ENCODE data around the gene PXDN. TPM values are rescaled to one million over a fixed set of nuclear protein-coding genes. Genes with fewer than 3 reads are reported as not detected.

The PXDN gene
- total and polyA plus RNA-seq, 3 experiments from 2014 or later, result 0.39 to 3.3 (median 1.00) TPM

GRCh38 chr2:1611886-1612285 is 132.4 kb downstream of the PXDN start:
- Mint-ChIP-seq H3K27me3 (peaks cover 6 to 14% of the 10 kb centered on the region in 2 donors), H3K4me3 (no peak overlapping the region), H3K27ac (no peak overlapping the region), H3K36me3 (no peaks in the 10 kb centered on the region), H3K4me1 (peaks cover 0 to 3% (median 0%) of the 10 kb centered on the region in 3 donors), H3K9me3 (peaks cover 0 to 2% (median 0%) of the 10 kb centered on the region in 5 donors)
- Histone ChIP-seq H3K9me3 (ENCODE audit: low read length) (no peaks in the 10 kb centered on the region), H3K27ac (ENCODE audit: low read depth, low read length) (no peak overlapping the region), H3K36me3 (ENCODE audit: insufficient read depth, low read length) (no peaks in the 10 kb centered on the region), H3K27me3 (ENCODE audit: insufficient read depth, low read length, poor library complexity, severe bottlenecking) (no peaks in the 10 kb centered on the region), H3K4me3 (ENCODE audit: low read length) (no peak overlapping the region), H3K4me1 (ENCODE audit: insufficient read depth, low read length) (no peaks in the 10 kb centered on the region)
- peak in 1 of 5 donors; percentile 32 for DNase-seq
- ChIA-PET POLR2A (no interaction called here), CTCF (no interaction called here)

GRCh38 chr2:1610096-1610485 is 134.2 kb downstream of the PXDN start:
- H3K36me3 Mint-ChIP-seq, result no peaks in the 10 kb centered on the region
- no peak overlapping the region for H3K27ac Mint-ChIP-seq
- Histone ChIP-seq H3K4me3 (ENCODE audit: low read length) (no peak overlapping the region), H3K36me3 (ENCODE audit: insufficient read depth, low read length) (no peaks in the 10 kb centered on the region), H3K9me3 (ENCODE audit: low read length) (no peaks in the 10 kb centered on the region), H3K27me3 (ENCODE audit: insufficient read depth, low read length, poor library complexity, severe bottlenecking) (no peaks in the 10 kb centered on the region), H3K4me1 (ENCODE audit: insufficient read depth, low read length) (no peaks in the 10 kb centered on the region), H3K27ac (ENCODE audit: low read depth, low read length) (no peak overlapping the region)
- ChIA-PET POLR2A (no interaction called here), CTCF (no interaction called here)
- peaks cover 6 to 14% of the 10 kb centered on the region in 2 donors for H3K27me3 Mint-ChIP-seq
- H3K4me3 Mint-ChIP-seq, result no peak overlapping the region
- peaks cover 0 to 3% (median 0%) of the 10 kb centered on the region in 3 donors for H3K4me1 Mint-ChIP-seq
- H3K9me3 Mint-ChIP-seq, result peaks cover 0 to 2% (median 0%) of the 10 kb centered on the region in 5 donors
- DNase-seq, result peak in 1 of 5 donors; percentile 1

GRCh38 chr2:1609485-1610095 is 134.7 kb downstream of the PXDN start:
- Mint-ChIP-seq H3K36me3 (no peaks in the 10 kb centered on the region), H3K4me3 (no peak overlapping the region), H3K27me3 (peaks cover 6 to 14% of the 10 kb centered on the region in 2 donors), H3K27ac (no peak overlapping the region), H3K4me1 (peaks cover 0 to 3% (median 0%) of the 10 kb centered on the region in 3 donors), H3K9me3 (peaks cover 0 to 2% (median 0%) of the 10 kb centered on the region in 5 donors)
- H3K27me3 ChIP-seq (ENCODE audit: insufficient read depth, low read length, poor library complexity, severe bottlenecking), result no peaks in the 10 kb centered on the region
- ChIA-PET POLR2A (no interaction called here), CTCF (no interaction called here)
- H3K4me3 ChIP-seq (ENCODE audit: low read length), result no peak overlapping the region
- peak in 1 of 5 donors; percentile 9 for DNase-seq
- no peaks in the 10 kb centered on the region for H3K36me3 ChIP-seq (ENCODE audit: insufficient read depth, low read length)
- H3K4me1 ChIP-seq (ENCODE audit: insufficient read depth, low read length), result no peaks in the 10 kb centered on the region
- no peaks in the 10 kb centered on the region for H3K9me3 ChIP-seq (ENCODE audit: low read length)
- H3K27ac ChIP-seq (ENCODE audit: low read depth, low read length), result no peak overlapping the region

- no peak for DNase-seq
- H3K4me3 Mint-ChIP-seq, result no peak overlapping the region
- no peaks in the 10 kb centered on the region for H3K4me1 ChIP-seq (ENCODE audit: insufficient read depth, low read length)
- H3K27ac Mint-ChIP-seq, result no peak overlapping the region
- CTCF ChIA-PET, result no interaction called here
- H3K4me1 Mint-ChIP-seq, result peaks cover 0 to 3% (median 0%) of the 10 kb centered on the region in 3 donors
- no peaks in the 10 kb centered on the region for H3K36me3 Mint-ChIP-seq
- H3K9me3 Mint-ChIP-seq, result peaks cover 0 to 2% (median 0%) of the 10 kb centered on the region in 5 donors
- no peak overlapping the region for H3K27ac ChIP-seq (ENCODE audit: low read depth, low read length)
- no peaks in the 10 kb centered on the region for H3K27me3 ChIP-seq (ENCODE audit: insufficient read depth, low read length, poor library complexity, severe bottlenecking)
- no peaks in the 10 kb centered on the region for H3K9me3 ChIP-seq (ENCODE audit: low read length)
- H3K4me3 ChIP-seq (ENCODE audit: low read length), result no peak overlapping the region
- H3K27me3 Mint-ChIP-seq, result peaks cover 5 to 14% of the 10 kb centered on the region in 2 donors
- H3K36me3 ChIP-seq (ENCODE audit: insufficient read depth, low read length), result no peaks in the 10 kb centered on the region
- POLR2A ChIA-PET, result no interaction called here
Measured at GRCh38 chr2:1609040-1609439, 135.3 kb downstream of the PXDN start.

GRCh38 chr2:1607971-1608688 is 136.2 kb downstream of the PXDN start:
- no peaks in the 10 kb centered on the region for H3K4me1 ChIP-seq (ENCODE audit: insufficient read depth, low read length)
- peaks cover 5 to 13% of the 10 kb centered on the region in 2 donors for H3K27me3 Mint-ChIP-seq
- H3K27ac ChIP-seq (ENCODE audit: low read depth, low read length), result no peak overlapping the region

GRCh38 chr2:1607236-1607920 is 136.9 kb downstream of the PXDN start:
- ChIA-PET CTCF (no interaction called here), POLR2A (no interaction called here)
- Mint-ChIP-seq H3K4me3 (no peak overlapping the region), H3K27me3 (peaks cover 5 to 6% of the 10 kb centered on the region in 2 donors), H3K36me3 (no peaks in the 10 kb centered on the region), H3K27ac (no peak overlapping the region), H3K9me3 (peaks cover 0 to 2% (median 0%) of the 10 kb centered on the region in 5 donors), H3K4me1 (peaks cover 0 to 3% (median 0%) of the 10 kb centered on the region in 3 donors)
- Histone ChIP-seq H3K9me3 (ENCODE audit: low read length) (no peaks in the 10 kb centered on the region), H3K4me3 (ENCODE audit: low read length) (no peak overlapping the region), H3K36me3 (ENCODE audit: insufficient read depth, low read length) (no peaks in the 10 kb centered on the region), H3K27ac (ENCODE audit: low read depth, low read length) (no peak overlapping the region), H3K4me1 (ENCODE audit: insufficient read depth, low read length) (no peaks in the 10 kb centered on the region), H3K27me3 (ENCODE audit: insufficient read depth, low read length, poor library complexity, severe bottlenecking) (no peaks in the 10 kb centered on the region)
- no peak for DNase-seq

More at GRCh38 chr2:1607971-1608688, 136.2 kb downstream of the PXDN start:
- peaks cover 0 to 2% (median 0%) of the 10 kb centered on the region in 5 donors for H3K9me3 Mint-ChIP-seq
- H3K27me3 ChIP-seq (ENCODE audit: insufficient read depth, low read length, poor library complexity, severe bottlenecking), result no peaks in the 10 kb centered on the region
- no peaks in the 10 kb centered on the region for H3K36me3 Mint-ChIP-seq
- no peak for DNase-seq
- no peak overlapping the region for H3K4me3 ChIP-seq (ENCODE audit: low read length)
- no peaks in the 10 kb centered on the region for H3K36me3 ChIP-seq (ENCODE audit: insufficient read depth, low read length)
- H3K9me3 ChIP-seq (ENCODE audit: low read length), result no peaks in the 10 kb centered on the region
- ChIA-PET POLR2A (no interaction called here), CTCF (no interaction called here)
- no peak overlapping the region for H3K27ac Mint-ChIP-seq
- no peak overlapping the region for H3K4me3 Mint-ChIP-seq
- H3K4me1 Mint-ChIP-seq, result peaks cover 0 to 3% (median 0%) of the 10 kb centered on the region in 3 donors

- H3K36me3 ChIP-seq (ENCODE audit: insufficient read depth, low read length), result no peaks in the 10 kb centered on the region
- Mint-ChIP-seq H3K4me1 (peaks cover 0 to 3% (median 0%) of the 10 kb centered on the region in 3 donors), H3K36me3 (peaks cover 0 to 2% (median 0%) of the 10 kb centered on the region in 3 donors), H3K9me3 (no peaks in the 10 kb centered on the region), H3K4me3 (no peak overlapping the region), H3K27ac (no peak overlapping the region), H3K27me3 (peaks cover 2 to 5% of the 10 kb centered on the region in 2 donors)
- ChIA-PET CTCF (no interaction called here), POLR2A (no interaction called here)
- H3K4me3 ChIP-seq (ENCODE audit: low read length), result no peak overlapping the region
- no peaks in the 10 kb centered on the region for H3K4me1 ChIP-seq (ENCODE audit: insufficient read depth, low read length)
- H3K9me3 ChIP-seq (ENCODE audit: low read length), result no peaks in the 10 kb centered on the region
- no peak overlapping the region for H3K27ac ChIP-seq (ENCODE audit: low read depth, low read length)
- no peak for DNase-seq
- no peaks in the 10 kb centered on the region for H3K27me3 ChIP-seq (ENCODE audit: insufficient read depth, low read length, poor library complexity, severe bottlenecking)
Measured at GRCh38 chr2:1606421-1607235, 137.7 kb downstream of the PXDN start.

Measured in CD8-positive, alpha-beta memory T cell (primary cell).